ENCODE data around the gene NEDD4L. TPM values are rescaled to one million over a fixed set of nuclear protein-coding genes. Genes with fewer than 3 reads are reported as not detected.

Gene NEDD4L
- total RNA-seq, 1 donor from 2014 or later, result 135 TPM

GRCh38 chr18:58013241-58014211, 30.5 kb upstream of the NEDD4L start:
- Mint-ChIP-seq H3K9me3 (peaks cover 19% of the 10 kb centered on the region), H3K36me3 (peaks cover 7% of the 10 kb centered on the region), H3K27ac (no peak overlapping the region), H3K27me3 (ENCODE audit: low read depth) (peaks cover 11% of the 10 kb centered on the region), H3K4me1 (no peaks in the 10 kb centered on the region), H3K4me3 (no peak overlapping the region)
- TF ChIP-seq CTCF (IDR thresholded peaks at IDR 0.05; ENCODE audit: unreplicated experiment), result no peak
- no peak for DNase-seq (ENCODE audit: low spot score in 2 of 2, unreplicated experiment in 2 of 2)

DNA sequence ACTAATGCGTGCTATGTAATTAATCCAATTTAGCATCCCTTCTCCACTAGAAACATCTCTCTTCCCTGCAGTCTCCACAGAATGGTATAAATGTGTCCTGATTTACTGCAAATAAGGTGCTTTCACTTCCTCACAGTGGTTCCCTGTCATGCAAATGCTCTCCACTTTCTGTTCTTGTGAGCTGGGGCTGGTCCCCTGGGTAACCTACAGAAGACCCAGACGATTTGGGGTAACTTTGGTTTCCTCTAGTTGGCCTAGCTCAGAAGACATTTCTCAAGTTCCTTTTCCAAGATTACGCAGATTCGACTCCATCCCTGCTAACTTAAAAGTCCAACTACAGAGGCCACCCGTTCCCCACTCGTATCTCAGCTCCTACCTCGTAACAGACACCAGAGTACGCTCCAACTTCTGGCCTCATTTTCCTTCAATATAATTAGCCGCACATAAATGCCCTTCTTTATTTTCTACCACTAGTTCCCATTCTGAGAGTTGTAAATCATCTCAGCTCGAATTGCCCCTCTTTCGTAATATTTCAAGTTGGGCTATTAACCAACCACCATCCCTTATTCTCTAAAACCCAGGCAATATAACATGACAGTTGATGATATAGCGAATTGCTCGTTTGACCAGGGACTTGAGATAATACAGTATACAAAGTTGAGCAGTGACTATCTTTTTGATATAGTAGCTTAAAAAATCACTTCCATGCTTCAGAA, 28.8 kb upstream of the NEDD4L start:
- Mint-ChIP-seq H3K9me3 (peaks cover 19% of the 10 kb centered on the region), H3K36me3 (peaks cover 7% of the 10 kb centered on the region), H3K27me3 (ENCODE audit: low read depth) (peaks cover 4% of the 10 kb centered on the region), H3K4me3 (no peak overlapping the region), H3K4me1 (no peaks in the 10 kb centered on the region), H3K27ac (no peak overlapping the region)
- TF ChIP-seq CTCF (IDR thresholded peaks at IDR 0.05; ENCODE audit: unreplicated experiment), result no peak
- DNase-seq (ENCODE audit: low spot score in 2 of 2, unreplicated experiment in 2 of 2), result no peak

GRCh38 chr18:58017267-58017666, 26.8 kb upstream of the NEDD4L start:
- H3K4me3 Mint-ChIP-seq, result no peak overlapping the region
- no peaks in the 10 kb centered on the region for H3K27me3 Mint-ChIP-seq (ENCODE audit: low read depth)
- peaks cover 7% of the 10 kb centered on the region for H3K36me3 Mint-ChIP-seq
- H3K27ac Mint-ChIP-seq, result no peak overlapping the region
- DNase-seq (ENCODE audit: low spot score in 2 of 2, unreplicated experiment in 2 of 2), result no peak
- no peak for TF ChIP-seq CTCF (IDR thresholded peaks at IDR 0.05; ENCODE audit: unreplicated experiment)
- peaks cover 19% of the 10 kb centered on the region for H3K9me3 Mint-ChIP-seq
- H3K4me1 Mint-ChIP-seq, result no peaks in the 10 kb centered on the region

DNA sequence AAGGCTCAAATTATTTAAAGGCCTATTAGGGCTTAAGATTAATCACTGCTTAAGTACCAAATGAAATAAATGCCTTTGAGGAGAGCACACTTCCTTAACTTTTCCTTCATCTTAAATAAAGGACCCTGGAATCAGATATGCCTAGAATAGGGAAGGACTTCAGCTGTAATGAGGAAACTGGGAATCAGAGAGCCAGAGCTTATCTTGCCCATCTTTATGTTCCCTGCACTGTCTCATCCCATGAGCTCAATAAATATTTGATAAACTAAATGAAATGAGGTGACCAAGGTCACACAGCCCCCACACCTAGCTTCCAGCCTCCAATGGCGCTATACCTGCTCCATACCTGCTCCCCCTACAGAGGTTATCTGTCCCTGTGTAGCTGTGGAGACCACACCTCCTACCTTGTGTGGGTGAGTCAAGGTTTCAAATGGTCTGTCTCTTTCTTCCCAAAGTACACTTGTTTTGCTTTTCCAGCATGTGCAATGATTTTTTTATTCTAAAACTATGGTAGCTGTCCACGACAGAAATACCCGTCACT, 23.4 kb upstream of the NEDD4L start:
- peaks cover 13% of the 10 kb centered on the region for H3K9me3 Mint-ChIP-seq
- no peak for TF ChIP-seq CTCF (IDR thresholded peaks at IDR 0.05; ENCODE audit: unreplicated experiment)

GRCh38 chr18:58021504-58021903, 22.5 kb upstream of the NEDD4L start:
- Mint-ChIP-seq H3K9me3 (peaks cover 5% of the 10 kb centered on the region), H3K36me3 (no peaks in the 10 kb centered on the region), H3K27me3 (ENCODE audit: low read depth) (no peaks in the 10 kb centered on the region), H3K27ac (no peak overlapping the region), H3K4me1 (peaks cover 4% of the 10 kb centered on the region), H3K4me3 (no peak overlapping the region)
- DNase-seq (ENCODE audit: low spot score in 2 of 2, unreplicated experiment in 2 of 2), result no peak
- TF ChIP-seq CTCF (IDR thresholded peaks at IDR 0.05; ENCODE audit: unreplicated experiment), result no peak

More for the DNA sequence above, 23.4 kb upstream of the NEDD4L start:
- H3K27ac Mint-ChIP-seq, result no peak overlapping the region
- peaks cover 4% of the 10 kb centered on the region for H3K4me1 Mint-ChIP-seq
- peaks cover 7% of the 10 kb centered on the region for H3K36me3 Mint-ChIP-seq
- no peak for DNase-seq (ENCODE audit: low spot score in 2 of 2, unreplicated experiment in 2 of 2)
- H3K4me3 Mint-ChIP-seq, result no peak overlapping the region
- H3K27me3 Mint-ChIP-seq (ENCODE audit: low read depth), result no peaks in the 10 kb centered on the region
